CD4-positive, alpha-beta T cell treated with Interleukin-17A for 1 hour (primary cell): ENCODE data around the gene CEP85L.

Experiments used
- DNase-seq: peaks from one replicate; pipeline ENCODE4 v3.0.0-alpha.2; 2020

Gene CEP85L

GRCh38 chr6:118618676-118619377 lies 32.6 kb downstream of the CEP85L start:
- peak; percentile 75 for DNase-seq

- DNase-seq: no peak
These were observed 34.0 kb downstream of the CEP85L start for GRCh38 chr6:118617417-118617816.

- DNase-seq: no peak
These were observed 40.1 kb downstream of the CEP85L start for GRCh38 chr6:118611334-118611733.

GRCh38 chr6:118606858-118607257 lies 44.5 kb downstream of the CEP85L start:
- DNase-seq: no peak

- no peak for DNase-seq
These were observed 45.1 kb downstream of the CEP85L start for GRCh38 chr6:118606268-118606667.

- DNase-seq: no peak
These were observed 48.0 kb downstream of the CEP85L start for GRCh38 chr6:118603372-118603771.

- DNase-seq: no peak
These were observed 49.1 kb downstream of the CEP85L start for GRCh38 chr6:118602300-118602699.

- no peak for DNase-seq
These were observed 53.1 kb downstream of the CEP85L start for GRCh38 chr6:118598324-118598723.

GRCh38 chr6:118597636-118598035 lies 53.8 kb downstream of the CEP85L start:
- no peak for DNase-seq

- DNase-seq: no peak
These were observed 54.5 kb downstream of the CEP85L start for GRCh38 chr6:118596774-118597320.

- no peak for DNase-seq
These were observed 56.5 kb downstream of the CEP85L start for GRCh38 chr6:118594877-118595276.

- no peak for DNase-seq
These were observed 59.5 kb downstream of the CEP85L start for GRCh38 chr6:118591897-118592296.

- DNase-seq: no peak
These were observed 61.6 kb downstream of the CEP85L start for GRCh38 chr6:118589649-118590365.

- no peak for DNase-seq
These were observed 62.2 kb downstream of the CEP85L start for GRCh38 chr6:118589186-118589585.

GRCh38 chr6:118588626-118589025 lies 62.8 kb downstream of the CEP85L start:
- DNase-seq: no peak

- DNase-seq: no peak
These were observed 64.5 kb downstream of the CEP85L start for GRCh38 chr6:118586746-118587485.

- no peak for DNase-seq
These were observed 66.5 kb downstream of the CEP85L start for GRCh38 chr6:118584911-118585310.

- no peak for DNase-seq
These were observed 69.9 kb downstream of the CEP85L start for GRCh38 chr6:118581489-118581959.

GRCh38 chr6:118580585-118581419 lies 70.6 kb downstream of the CEP85L start:
- DNase-seq: peak; percentile 65

- no peak for DNase-seq
These were observed 71.6 kb downstream of the CEP85L start for GRCh38 chr6:118579786-118580185.

- DNase-seq: no peak
These were observed 72.8 kb downstream of the CEP85L start for GRCh38 chr6:118578617-118579016.

- DNase-seq: no peak
These were observed 73.4 kb downstream of the CEP85L start for GRCh38 chr6:118577972-118578371.
